Endometrial microvascular endothelial cells (primary cell): ENCODE data around the gene LRAT. TPM values are rescaled to one million over a fixed set of nuclear protein-coding genes. Genes with fewer than 3 reads are reported as not detected.

Experiments used
- in situ Hi-C: cut with HindIII; loops from 2 replicates; pipeline ENCODE4 v1.10.0; 2017; ENCODE audit warnings: low sequenced_read_pairs, low pct_unique_long_range_greater_than_20kb; ENCODE audit errors: inconsistent ontology term
- total RNA-seq: library from RNA; depleted of rRNA; stranded (reverse); fragments of >200 nt; gene quantifications from one replicate; pipeline ENCODE4 v1.2.3, GENCODE V29; 2015; ENCODE audit errors: inconsistent ontology term

Gene LRAT
- total RNA-seq, 1 donor from 2014 or later, result not detected

DNA sequence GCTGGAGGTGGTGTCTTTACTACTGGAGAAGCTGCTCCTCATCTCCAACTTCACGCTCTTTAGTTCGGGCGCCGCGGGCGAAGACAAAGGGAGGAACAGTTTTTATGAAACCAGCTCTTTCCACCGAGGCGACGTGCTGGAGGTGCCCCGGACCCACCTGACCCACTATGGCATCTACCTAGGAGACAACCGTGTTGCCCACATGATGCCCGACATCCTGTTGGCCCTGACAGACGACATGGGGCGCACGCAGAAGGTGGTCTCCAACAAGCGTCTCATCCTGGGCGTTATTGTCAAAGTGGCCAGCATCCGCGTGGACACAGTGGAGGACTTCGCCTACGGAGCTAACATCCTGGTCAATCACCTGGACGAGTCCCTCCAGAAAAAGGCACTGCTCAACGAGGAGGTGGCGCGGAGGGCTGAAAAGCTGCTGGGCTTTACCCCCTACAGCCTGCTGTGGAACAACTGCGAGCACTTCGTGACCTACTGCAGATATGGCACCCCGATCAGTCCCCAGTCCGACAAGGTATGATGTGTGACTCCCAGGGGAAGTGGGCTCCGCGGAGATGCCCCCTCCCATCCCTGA, 634 bp downstream of the LRAT start:
- in situ Hi-C loops, result no loop called here

DNA sequence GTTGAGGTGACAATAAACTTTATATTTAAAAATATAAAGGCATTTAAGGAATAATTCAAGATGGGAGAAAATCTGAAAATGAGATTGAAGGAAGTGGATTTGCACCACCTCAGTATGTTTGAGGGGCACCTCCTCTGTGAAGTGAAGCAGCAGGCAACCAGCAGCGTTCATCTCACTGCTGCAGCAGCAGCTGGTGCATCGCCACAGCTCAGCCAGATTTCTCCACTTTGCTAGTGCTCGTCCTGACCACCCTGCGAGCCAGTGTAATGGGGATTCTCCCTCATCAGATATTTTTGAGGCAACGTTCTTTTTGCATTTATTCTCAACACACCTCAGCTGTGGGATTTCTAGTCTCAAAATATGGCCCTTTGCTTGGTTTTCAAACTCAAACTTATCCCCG, 13.9 kb downstream of the LRAT start:
- in situ Hi-C loops, result no loop called here

DNA sequence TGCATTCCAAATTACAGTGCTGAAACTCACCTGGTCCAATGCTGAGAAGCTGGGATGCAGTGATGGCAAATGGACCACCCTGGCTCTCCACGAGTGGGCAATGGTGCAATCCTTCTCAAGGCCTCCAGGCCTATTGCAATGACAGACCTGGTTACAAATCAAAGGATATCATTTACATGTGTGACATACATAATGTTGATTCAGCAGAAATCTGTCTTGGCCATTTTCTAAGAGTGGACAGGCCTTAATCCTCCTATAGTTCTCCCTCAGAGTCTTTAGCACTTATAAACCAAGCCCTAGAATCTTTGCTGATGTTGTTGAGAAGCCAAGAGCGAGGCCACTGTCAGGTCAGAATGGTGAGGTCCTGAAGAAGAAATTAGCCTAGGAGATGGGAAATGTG, 17.1 kb downstream of the LRAT start:
- in situ Hi-C loops, result no loop called here

DNA sequence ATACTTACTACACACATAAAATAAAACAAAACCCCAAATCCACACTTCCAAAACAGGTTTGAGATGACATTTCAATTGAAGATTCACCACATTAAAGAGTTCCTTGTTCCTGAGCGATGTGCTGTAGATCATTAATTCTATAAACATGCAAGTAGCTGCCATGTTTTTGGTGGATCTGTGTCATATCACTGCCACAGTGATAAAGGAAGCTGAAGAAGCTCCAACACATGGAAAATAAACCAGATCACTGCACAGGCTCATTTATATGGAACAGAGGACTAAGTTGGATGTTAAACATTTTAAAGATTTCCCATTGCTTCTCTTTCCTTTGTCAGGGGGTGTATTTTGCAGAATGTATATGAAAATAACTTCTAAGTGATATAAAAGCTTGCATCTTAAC, 34.5 kb downstream of the LRAT start:
- in situ Hi-C loops, result no loop called here

DNA sequence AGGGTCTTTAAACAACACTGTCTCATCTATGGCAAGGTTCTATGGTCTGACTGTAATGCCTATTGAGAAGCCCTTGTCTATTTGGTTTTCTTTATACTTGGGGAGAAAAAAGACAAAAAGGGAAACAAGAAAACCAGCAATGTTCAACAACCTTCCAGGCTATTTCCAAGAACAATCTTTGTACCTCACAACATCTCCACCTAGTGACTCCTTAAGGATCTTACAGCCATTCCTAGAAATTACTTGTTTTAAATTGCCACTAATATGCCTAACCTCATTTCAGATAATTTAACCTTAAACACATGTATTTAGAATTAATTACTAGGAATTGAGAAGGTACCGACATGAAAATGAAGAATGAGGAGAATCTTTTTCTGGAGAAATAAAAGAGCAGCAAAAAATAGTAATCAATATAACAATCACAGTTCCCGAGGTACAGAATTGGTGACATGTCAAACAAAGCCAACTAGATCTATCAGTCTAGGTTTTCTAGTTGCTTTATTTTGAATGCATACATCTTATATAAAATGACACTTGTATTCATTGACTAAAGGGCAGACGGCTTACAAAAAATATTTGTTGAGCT, 35.7 kb downstream of the LRAT start:
- in situ Hi-C loops, result no loop called here

DNA sequence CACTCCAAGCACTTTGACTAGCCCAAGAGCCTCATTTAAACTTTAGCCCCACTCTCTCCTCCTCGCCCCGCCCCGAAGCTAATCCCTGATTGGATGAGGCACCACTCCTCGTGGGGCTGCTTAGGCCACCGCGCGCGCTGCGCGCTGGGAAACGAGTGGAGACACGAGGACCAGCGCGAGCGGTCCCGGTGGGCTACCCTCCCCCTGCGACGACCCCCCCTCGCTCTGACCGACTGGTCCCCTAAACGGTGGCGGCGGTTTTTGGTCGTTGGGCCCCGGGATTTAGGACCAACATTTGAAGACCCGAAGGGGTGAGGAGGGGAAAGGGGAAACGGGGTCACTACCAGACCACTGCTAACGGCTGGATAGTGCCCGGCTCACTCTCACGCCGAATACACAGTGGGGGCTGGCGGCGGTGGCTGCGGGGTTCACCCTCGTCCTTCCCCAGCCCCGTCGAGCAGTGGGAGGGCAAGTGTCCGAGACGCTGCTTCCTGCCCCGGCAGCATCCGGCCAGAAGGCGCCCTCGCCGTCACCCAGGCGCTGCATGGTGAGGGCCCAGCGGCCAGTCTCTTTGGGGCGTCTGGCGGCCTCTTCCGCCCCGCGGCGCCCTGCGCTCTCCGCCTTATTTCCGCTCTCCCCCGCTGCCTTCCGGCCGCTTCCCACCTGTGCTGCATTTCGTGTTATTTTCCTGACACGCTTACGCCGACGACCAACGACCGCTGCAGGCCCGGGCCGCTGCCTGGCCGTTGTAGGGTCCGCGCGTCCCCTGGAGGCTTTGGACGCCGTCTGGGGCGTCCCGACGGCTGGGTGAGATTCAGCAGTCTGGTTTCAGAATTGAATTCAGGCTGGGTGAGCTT, 37.6 kb downstream of the LRAT start, which contains the start of gene RBM46:
RBM46 (plus strand) TSS at position 147 of the 857 bp plus-strand sequence. CDS start 15,481 bp downstream, outside the sequence.
- in situ Hi-C loops, result no loop called here

DNA sequence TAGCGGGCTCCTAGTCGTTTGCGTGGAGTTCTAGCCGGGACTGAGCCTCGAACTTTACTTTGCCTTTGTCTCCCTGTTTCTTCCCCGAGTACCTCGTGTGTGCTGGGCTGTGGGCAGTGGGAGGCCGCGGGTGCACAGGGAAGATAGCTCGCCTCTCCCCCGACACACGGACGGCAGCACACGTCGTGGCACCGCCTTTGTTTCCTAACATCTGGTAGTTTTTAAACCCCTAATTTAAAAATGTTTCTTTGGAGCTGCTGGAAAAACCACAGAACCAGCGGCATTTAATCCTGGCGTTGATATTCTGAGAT, 38.1 kb downstream of the LRAT start:
- in situ Hi-C loops, result no loop called here

Other genes starting within 250 kb of the LRAT start
- 73.2 TPM for gene PLRG1, start 193.6 kb upstream of the LRAT start, total RNA-seq
- not detected for gene FGB, start 181.0 kb upstream of the LRAT start, total RNA-seq
- gene FGA, start 153.3 kb upstream of the LRAT start, total RNA-seq, result not detected
- not detected for gene FGG, start 131.3 kb upstream of the LRAT start, total RNA-seq
- gene RBM46, start 37.3 kb downstream of the LRAT start, total RNA-seq, result not detected